ENCODE results near the gene PRPF4. TPM values are rescaled to one million over a fixed set of nuclear protein-coding genes. Genes with fewer than 3 reads are reported as not detected.

Gene PRPF4
- total RNA-seq, 2 donors from 2014 or later: 13.7 TPM

DNA sequence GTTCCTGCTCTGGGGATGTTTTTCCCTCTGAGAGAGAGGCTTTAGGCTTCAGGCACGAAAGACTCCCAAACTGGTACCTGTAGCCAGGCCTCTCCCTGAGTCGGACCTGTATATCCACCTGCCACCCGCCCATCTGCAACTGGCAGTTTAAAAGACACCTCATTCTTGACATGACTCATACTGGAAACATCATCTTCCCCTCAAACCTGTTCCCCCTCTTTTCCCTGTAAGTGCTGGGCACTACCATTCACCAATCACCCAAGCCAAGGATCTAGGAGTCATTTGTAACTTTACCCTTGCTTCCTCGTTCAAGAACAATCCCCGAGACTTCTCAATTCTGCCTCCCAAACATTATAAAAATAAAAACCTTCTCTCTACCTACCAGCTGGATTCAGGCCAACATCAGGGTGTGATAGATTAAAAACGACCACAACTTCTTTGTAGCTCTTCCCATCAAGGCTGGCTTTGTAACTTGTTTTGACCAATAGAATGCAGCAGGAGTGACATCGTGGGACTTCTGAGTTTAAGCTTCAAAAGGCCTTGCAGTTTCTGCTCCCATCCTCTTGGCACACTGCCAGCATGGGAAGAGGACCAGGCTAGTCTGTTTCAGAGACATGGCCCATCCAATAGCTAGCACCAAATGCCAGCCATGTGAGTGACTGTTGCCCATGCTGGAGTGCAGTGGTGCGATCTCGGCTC is 66.4 kb downstream of the PRPF4 start:
- no peak for DNase-seq (ENCODE audit: low spot score)
- intact Hi-C loops (cut with DNase I): no loop called here

Other genes starting within 250 kb of the PRPF4 start
- 1 to 10 TPM; 3.6 to 4.4 TPM for gene ZFP37, start 218.9 kb upstream of the PRPF4 start, total RNA-seq
- 10 to 100 TPM in 1 of 2 donors, 1 to 10 TPM in 1; 9.7 to 13.6 TPM for gene SLC31A2, start 124.7 kb upstream of the PRPF4 start, total RNA-seq
- gene FKBP15, start 54.4 kb upstream of the PRPF4 start, total RNA-seq: 10 to 100 TPM; 25.5 to 29.7 TPM
- gene SLC31A1, start 54.1 kb upstream of the PRPF4 start, total RNA-seq: 10 to 100 TPM; 15.0 to 15.2 TPM
- 10 to 100 TPM; 24.5 to 32.3 TPM for gene CDC26, start 86 bp upstream of the PRPF4 start, total RNA-seq
- not detected for gene RNF183, start 27.7 kb downstream of the PRPF4 start, total RNA-seq
- 1 to 10 TPM; 2.1 to 2.3 TPM for gene WDR31, start 64.6 kb downstream of the PRPF4 start, total RNA-seq
- under 1 TPM; 0.14 to 0.28 TPM for gene BSPRY, start 73.9 kb downstream of the PRPF4 start, total RNA-seq
- 10 to 100 TPM in 1 of 2 donors, 1 to 10 TPM in 1; 7.6 to 10.6 TPM for gene HDHD3, start 101.3 kb downstream of the PRPF4 start, total RNA-seq
- 10 to 100 TPM; 33.1 to 41.2 TPM for gene ALAD, start 125.6 kb downstream of the PRPF4 start, total RNA-seq
- gene POLE3, start 135.0 kb downstream of the PRPF4 start, total RNA-seq: 10 to 100 TPM; 24.3 to 25.4 TPM
- under 1 TPM; 0.32 to 0.33 TPM for gene C9orf43, start 135.1 kb downstream of the PRPF4 start, total RNA-seq
- 10 to 100 TPM; 66.2 to 71.4 TPM for gene RGS3, start 188.1 kb downstream of the PRPF4 start, total RNA-seq

All from posterior vena cava (tissue), 2 donors.